GM21381 (cell line): Measurements from ENCODE around the gene PLA2G6.
"Not testable (repeated sequence)": the region's sequence is repeated elsewhere in the genome, so short reads cannot be mapped to it uniquely, and the experiment has no call there.

Experiments used
- ATAC-seq: cut with Tn5 transposase; IDR thresholded peaks from one replicate; pipeline ENCODE4 v1.9.1; 2021; ENCODE audit warnings: mild to moderate bottlenecking, moderate library complexity; ENCODE audit not compliant: unreplicated experiment

PLA2G6 gene

GRCh38 chr22:38191731-38192474 lies 10.3 kb upstream of the PLA2G6 start:
- no peak for ATAC-seq

- no peak for ATAC-seq
Observed at GRCh38 chr22:38191055-38191454, 9.4 kb upstream of the PLA2G6 start.

GRCh38 chr22:38190581-38190980 lies 9.0 kb upstream of the PLA2G6 start:
- no peak for ATAC-seq

- ATAC-seq: no peak
Observed at GRCh38 chr22:38189104-38189503, 7.5 kb upstream of the PLA2G6 start.

GRCh38 chr22:38187413-38188212 lies 6.0 kb upstream of the PLA2G6 start:
- no peak for ATAC-seq

- no peak for ATAC-seq
Observed at GRCh38 chr22:38186429-38186828, 4.8 kb upstream of the PLA2G6 start.

- no peak for ATAC-seq
Observed at GRCh38 chr22:38184788-38185187, 3.2 kb upstream of the PLA2G6 start.

GRCh38 chr22:38180841-38181452 lies 683 bp downstream of the PLA2G6 start:
- ATAC-seq: peak; percentile 34

- ATAC-seq: not testable (repeated sequence)
Observed at GRCh38 chr22:38178605-38178937, 3.1 kb downstream of the PLA2G6 start.

- ATAC-seq: no peak
Observed at GRCh38 chr22:38177926-38178604, 3.6 kb downstream of the PLA2G6 start.

GRCh38 chr22:38177571-38177925 lies 4.1 kb downstream of the PLA2G6 start:
- ATAC-seq: not testable (repeated sequence)

- no peak for ATAC-seq
Observed at GRCh38 chr22:38177044-38177443, 4.6 kb downstream of the PLA2G6 start.

- no peak for ATAC-seq
Observed at GRCh38 chr22:38176170-38176741, 5.4 kb downstream of the PLA2G6 start.

GRCh38 chr22:38175206-38176118 lies 6.2 kb downstream of the PLA2G6 start:
- no peak for ATAC-seq

GRCh38 chr22:38174626-38175025 lies 7.0 kb downstream of the PLA2G6 start:
- no peak for ATAC-seq

GRCh38 chr22:38173641-38173906 lies 8.1 kb downstream of the PLA2G6 start:
- no peak for ATAC-seq

- ATAC-seq: no peak
Observed at GRCh38 chr22:38172832-38173640, 8.6 kb downstream of the PLA2G6 start.

- ATAC-seq: no peak
Observed at GRCh38 chr22:38171927-38172831, 9.5 kb downstream of the PLA2G6 start.
